HCT116 (cell line): ENCODE results near the gene SLC66A2. TPM values are rescaled to one million over a fixed set of nuclear protein-coding genes. Genes with fewer than 3 reads are reported as not detected.

Experiments
- ATAC-seq: fragments of 200-7000 bp; cut with Tn5 transposase; 2 replicates; pipeline ENCODE4 v1.9.1; 2020; ENCODE audit warnings: mild to moderate bottlenecking, moderate library complexity
- BruUV-seq: library from RNA; stranded (reverse); fragments of 400-500 nt; replicated peaks from 2 replicates; lab custom pipeline; 2021; lab: Mats Ljungman, UMichigan
- CTCF ChIA-PET: fragments of 300-600 bp; sonication (Branson Sonifier 250); formaldehyde crosslinking; loops from one replicate; lab custom pipeline; 2021; ENCODE audit warnings: antibody characterized with exemption; lab: Charles Lee
- POLR2A ChIA-PET: fragments of 300-600, 350-600 bp; sonication (Branson Sonifier 250); formaldehyde crosslinking; loops from one replicate; lab custom pipeline; 2021; ENCODE audit warnings: antibody characterized with exemption; lab: Charles Lee
- RAD21 ChIA-PET, 2 experiments: fragments of 300-600 bp; sonication (Branson Sonifier 250); formaldehyde crosslinking; loops; one replicate each; lab custom pipeline; 2023; ENCODE audit warnings: low total read pairs in 2 of 2; ENCODE audit not compliant: uncharacterized antibody in 2 of 2, unreplicated experiment in 2 of 2, low non-redundant PET in 1 of 2; lab: Charles Lee
- DNase-seq: peaks from one replicate; pipeline ENCODE4 v3.0.0-alpha.2; 2010; ENCODE audit warnings: low read depth, low spot score
- H2AFZ ChIP-seq: fragments of 200-600 bp; shearing (Covaris generic), sonication (generic); 2 replicates; pipeline ENCODE4 v1.6.1; 2017; ENCODE audit warnings: low read depth, mixed run types, mixed read lengths, antibody characterized with exemption, low read length; ENCODE audit not compliant: poor library complexity, severe bottlenecking
- H3K27ac ChIP-seq: 2 replicates; pipeline ENCODE4 v1.5.1; 2012; ENCODE audit warnings: low read depth, low read length
- H3K27me3 ChIP-seq: fragments of 200-600 bp; sonication (generic); 2 replicates; pipeline ENCODE4 v1.6.1; 2016; ENCODE audit warnings: mixed run types, low read length, mixed read lengths; ENCODE audit not compliant: insufficient read depth
- H3K36me3 ChIP-seq, 2 experiments: fragments of 200-500 bp in 1 of 2; fragments of 200-600 bp in 1 of 2; sonication (Bioruptor generic) in 1 of 2; sonication (generic) in 1 of 2; 2 replicates each; pipeline versions ENCODE4 v1.5.1 to v1.6.1; 2014 to 2016; ENCODE audit warnings: low read length in 2 of 2, inconsistent platforms in 1 of 2, mixed read lengths in 1 of 2, mixed run types in 1 of 2; ENCODE audit not compliant: insufficient read depth in 2 of 2, control insufficient read depth in 1 of 2
- H3K4me1 ChIP-seq, 2 experiments: fragments of 200-600 bp in 1 of 2; sonication (generic) in 1 of 2; 2 replicates each; pipeline versions ENCODE4 v1.5.1 to v1.6.1; 2012 to 2017; ENCODE audit warnings: low read length in 2 of 2, inconsistent platforms in 1 of 2, mild to moderate bottlenecking in 1 of 2, mixed read lengths in 1 of 2, mixed run types in 1 of 2, moderate library complexity in 1 of 2; ENCODE audit not compliant: insufficient read depth in 2 of 2, control insufficient read depth in 1 of 2
- H3K4me2 ChIP-seq: fragments of 200-600 bp; sonication (generic); 2 replicates; pipeline ENCODE4 v1.6.1; 2017; ENCODE audit warnings: mixed run types, low read length, mixed read lengths
- H3K4me3 ChIP-seq, 2 experiments: fragments of 200-600 bp in 1 of 2; sonication (generic) in 1 of 2; replicated peaks in 1 of 2; 2 replicates each; pipeline ENCODE4 v1.5.1; 2011 to 2016; ENCODE audit warnings: low read length in 2 of 2, control low read depth in 1 of 2, low read depth in 1 of 2, mild to moderate bottlenecking in 1 of 2, mixed read lengths in 1 of 2, mixed run types in 1 of 2
- H3K79me2 ChIP-seq: fragments of 200-600 bp; sonication (generic); 2 replicates; pipeline ENCODE4 v1.6.1; 2017; ENCODE audit warnings: mild to moderate bottlenecking, mixed run types, low read length, moderate library complexity, mixed read lengths; ENCODE audit not compliant: insufficient read depth
- H3K9ac ChIP-seq: fragments of 200-600 bp; sonication (generic); 2 replicates; pipeline ENCODE4 v1.6.1; 2016; ENCODE audit warnings: low read length, mixed read lengths
- H3K9me2 ChIP-seq: fragments of 200-600 bp; sonication (generic), shearing (Covaris generic); 2 replicates; pipeline ENCODE4 v1.6.1; 2017; ENCODE audit warnings: mixed run types, mild to moderate bottlenecking, moderate library complexity; ENCODE audit not compliant: insufficient read depth
- H3K9me3 ChIP-seq, 2 experiments: fragments of 200-500 bp in 1 of 2; fragments of 200-600 bp in 1 of 2; sonication (Bioruptor generic) in 1 of 2; sonication (generic) in 1 of 2; 2 replicates each; pipeline ENCODE4 v1.6.1; 2014 to 2017; ENCODE audit warnings: low read length in 2 of 2, mixed read lengths in 2 of 2, inconsistent platforms in 1 of 2, low read depth in 1 of 2, mild to moderate bottlenecking in 1 of 2, mixed run types in 1 of 2, moderate library complexity in 1 of 2; ENCODE audit not compliant: control insufficient read depth in 1 of 2, insufficient read depth in 1 of 2
- H4K20me1 ChIP-seq: fragments of 200-600 bp; sonication (generic), shearing (Covaris generic); 2 replicates; pipeline ENCODE4 v1.6.1; 2017; ENCODE audit warnings: mixed run types, mild to moderate bottlenecking, moderate library complexity; ENCODE audit not compliant: insufficient read depth
- ATF3 ChIP-seq: IDR thresholded peaks from 2 replicates; pipeline ENCODE4 v1.6.1; 2012
- CTCF ChIP-seq, 3 experiments: fragments of 200-600 bp in 1 of 3; sonication (generic) in 1 of 3; IDR thresholded peaks in 2 of 3; conservative IDR thresholded peaks in 1 of 3; 2 replicates each; pipeline ENCODE4 v1.5.1; 2012 to 2017; ENCODE audit warnings: low read depth in 2 of 3, low read length in 2 of 3, antibody characterized with exemption in 1 of 3, borderline replicate concordance in 1 of 3, control low read depth in 1 of 3, mild to moderate bottlenecking in 1 of 3, mixed read lengths in 1 of 3, mixed run types in 1 of 3, moderate library complexity in 1 of 3; ENCODE audit not compliant: insufficient read depth in 1 of 3
- ELF1 ChIP-seq: IDR thresholded peaks from 2 replicates; pipeline ENCODE4 v1.6.1; 2012; ENCODE audit warnings: low read depth, borderline replicate concordance
- JUND ChIP-seq: IDR thresholded peaks from 2 replicates; pipeline ENCODE4 v1.6.1; 2012
- MAX ChIP-seq: IDR thresholded peaks from 2 replicates; pipeline ENCODE4 v1.6.1; 2012
- POLR2A ChIP-seq: IDR thresholded peaks from 2 replicates; pipeline ENCODE4 v1.7.0; 2011; ENCODE audit warnings: borderline replicate concordance; ENCODE audit not compliant: insufficient read depth, insufficient read length; ENCODE audit errors: extremely low read depth
- POLR2AphosphoS5 ChIP-seq: IDR thresholded peaks from 2 replicates; pipeline ENCODE4 v1.6.1; 2011; ENCODE audit warnings: mild to moderate bottlenecking, low read depth, low read length, moderate library complexity
- RAD21 ChIP-seq: IDR thresholded peaks from 2 replicates; pipeline ENCODE4 v1.6.1; 2012; ENCODE audit warnings: low read depth, mild to moderate bottlenecking
- SIN3A ChIP-seq: IDR thresholded peaks from 2 replicates; pipeline ENCODE4 v1.6.1; 2012; ENCODE audit warnings: low read depth
- YY1 ChIP-seq: IDR thresholded peaks from 2 replicates; pipeline ENCODE4 v1.6.1; 2011; ENCODE audit warnings: low read length, low read depth, moderate library complexity, mild to moderate bottlenecking; ENCODE audit not compliant: insufficient replicate concordance; ENCODE audit errors: extremely low read depth
- ZNF274 ChIP-seq: fragments of 200-500 bp; sonication (Bioruptor generic); IDR thresholded peaks from 2 replicates; pipeline ENCODE4 v1.6.1; 2014; ENCODE audit warnings: mild to moderate bottlenecking, low read depth, low read length, inconsistent platforms
- intact Hi-C: fragments of 100-400 bp; cut with micrococcal nuclease; formaldehyde crosslinking; loops from 2 replicates; pipeline ENCODE4 v1.10.0; 2022
- total RNA-seq: library from RNA; stranded (reverse); gene quantifications from one replicate; pipeline ENCODE4 v1.2.1, GENCODE V29; 2021; ENCODE audit not compliant: unreplicated experiment

Gene SLC66A2
- total RNA-seq, 1 experiment from 2014 or later = 44.9 TPM

GRCh38 chr18:79982736-79983135 lies 31.3 kb upstream of the SLC66A2 start:
- intact Hi-C loops = loop anchor here (10.0 kb wide), 1 partner anchor 132 kb away; no protein-coding TSS in a partner anchor
- no TSS peak for BruUV-seq
- POLR2A ChIA-PET = no interaction called here
- Histone ChIP-seq H3K27ac (no peak overlapping the region), H3K4me2 (no peak overlapping the region), H3K9me3 (no peaks in the 10 kb centered on the region), H3K4me3 (no peak overlapping the region), H3K36me3 (peaks cover 18 to 35% of the 10 kb centered on the region in 2 experiments; a peak in 3 of 4 replicates), H3K9ac (no peak overlapping the region), H3K27me3 (no peaks in the 10 kb centered on the region), H3K79me2 (peaks cover 100% of the 10 kb centered on the region), H3K4me1 (peaks cover 5 to 29% of the 10 kb centered on the region in 2 experiments), H2AFZ (no peak overlapping the region), H3K9me2 (no peaks in the 10 kb centered on the region), H4K20me1 (peaks cover 73% of the 10 kb centered on the region; the same call in 1 of the 2 replicates)
- no peak for ATAC-seq
- TF ChIP-seq JUND = no peak
- no peak for TF ChIP-seq ELF1
- TF ChIP-seq RAD21 = no peak
- TF ChIP-seq SIN3A = no peak
- no peak for TF ChIP-seq CTCF (IDR thresholded peaks at IDR 0.05 in 2 of 3, conservative IDR thresholded peaks at IDR 0.05 in 1 of 3; ENCODE audit: borderline replicate concordance in 1 of 3, insufficient read depth in 1 of 3, low read depth in 2 of 3, low read length in 2 of 3)
- no peak for TF ChIP-seq ZNF274
- no peak for TF ChIP-seq MAX
- TF ChIP-seq ATF3 = no peak
- no peak for TF ChIP-seq POLR2A
- TF ChIP-seq YY1 = no peak
- TF ChIP-seq POLR2AphosphoS5 = no peak
- DNase-seq = no peak
- CTCF ChIA-PET = no interaction called here
- RAD21 ChIA-PET = no interaction called here
